GM19463 (cell line): ENCODE measurements around the gene CHMP3.
"Not testable (repeated sequence)": the region's sequence is repeated elsewhere in the genome, so short reads cannot be mapped to it uniquely, and the experiment has no call there.

Experiments
- ATAC-seq: cut with Tn5 transposase; IDR thresholded peaks from one replicate; pipeline ENCODE4 v1.9.1; 2021; ENCODE audit warnings: mild to moderate bottlenecking, moderate library complexity; ENCODE audit not compliant: unreplicated experiment

Gene CHMP3

DNA sequence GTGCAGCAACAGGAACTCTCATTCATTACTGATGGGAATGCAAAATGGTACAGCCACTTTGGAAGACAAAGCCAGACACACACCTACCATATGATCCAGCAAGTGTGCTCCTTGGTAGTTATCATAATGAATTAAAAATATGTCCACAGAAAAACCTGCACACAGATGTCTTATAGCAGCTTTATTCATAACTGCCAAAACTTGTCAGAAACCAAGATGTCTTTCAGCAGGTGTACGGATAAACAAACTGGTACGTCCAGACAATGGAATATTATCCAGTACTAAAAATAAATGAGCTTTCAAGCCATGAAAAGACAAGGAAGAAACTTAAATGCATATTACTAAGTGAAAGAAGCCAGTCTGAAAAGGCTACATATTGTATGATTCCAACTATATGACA, 50.4 kb downstream of the CHMP3 start:
- ATAC-seq: no peak

- no peak for ATAC-seq
Observed at GRCh38 chr2:86512034-86512433, 51.2 kb downstream of the CHMP3 start.

- no peak for ATAC-seq
Observed at GRCh38 chr2:86510436-86510933, 52.8 kb downstream of the CHMP3 start.

GRCh38 chr2:86507600-86507999, 55.6 kb downstream of the CHMP3 start:
- no peak for ATAC-seq

GRCh38 chr2:86500325-86501083, 62.7 kb downstream of the CHMP3 start:
- no peak for ATAC-seq

DNA sequence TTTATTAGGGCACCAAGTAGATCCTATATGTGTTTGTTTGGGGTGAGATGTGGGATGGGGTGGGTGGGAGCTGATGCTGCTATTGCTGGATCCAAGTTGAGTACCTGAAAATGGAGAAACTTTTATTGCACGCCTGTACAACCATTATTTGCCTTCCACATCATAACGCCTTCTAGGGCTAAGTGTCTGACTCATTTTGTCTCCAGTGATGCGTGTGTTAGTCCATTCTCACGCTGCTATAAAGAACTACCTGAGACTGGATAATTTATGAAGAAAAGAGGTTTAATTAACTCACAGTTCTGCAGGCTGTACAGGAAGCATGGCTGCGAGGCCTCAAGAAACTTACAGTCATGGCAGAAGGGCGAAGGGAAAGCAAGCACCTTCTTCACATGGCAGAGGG, 63.9 kb downstream of the CHMP3 start:
- no peak for ATAC-seq

DNA sequence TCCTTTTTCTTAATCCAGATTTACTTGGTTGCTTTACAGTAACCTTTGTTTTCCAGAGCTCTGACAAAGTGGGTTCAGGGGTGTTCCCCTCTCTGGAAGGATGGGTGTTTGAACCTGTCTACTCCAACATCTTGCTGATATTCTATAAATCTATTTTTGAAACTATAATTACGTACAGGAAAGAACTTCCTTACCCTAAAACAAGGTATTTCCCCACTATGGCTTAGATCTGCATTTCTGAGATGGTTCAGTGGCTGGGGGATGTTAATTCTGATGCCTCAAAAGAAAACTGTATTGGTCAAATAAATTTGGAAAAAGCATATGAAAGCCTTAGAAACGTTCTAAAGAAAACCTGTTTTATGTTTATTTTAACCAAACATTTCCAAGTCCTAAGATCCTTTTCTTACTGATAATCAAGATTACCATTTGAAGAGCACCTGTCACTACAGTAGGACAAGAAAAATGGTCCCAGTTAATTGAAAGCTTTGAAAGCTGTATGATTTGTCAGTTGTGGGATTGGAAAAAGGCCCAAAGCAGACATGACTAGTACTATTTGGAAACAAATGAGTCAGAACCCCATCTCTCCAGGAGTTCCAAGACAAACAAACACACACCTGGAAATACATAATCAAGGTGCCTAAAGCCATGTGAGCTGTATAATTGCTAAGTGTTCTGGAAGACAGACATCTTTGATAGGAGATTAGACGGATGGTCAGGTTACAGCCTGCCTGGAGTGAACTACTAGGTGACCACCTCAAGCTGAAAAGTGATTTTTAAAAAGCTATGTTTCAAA, 64.6 kb downstream of the CHMP3 start:
- no peak for ATAC-seq

GRCh38 chr2:86496391-86496790, 66.9 kb downstream of the CHMP3 start:
- ATAC-seq: not testable (repeated sequence)

DNA sequence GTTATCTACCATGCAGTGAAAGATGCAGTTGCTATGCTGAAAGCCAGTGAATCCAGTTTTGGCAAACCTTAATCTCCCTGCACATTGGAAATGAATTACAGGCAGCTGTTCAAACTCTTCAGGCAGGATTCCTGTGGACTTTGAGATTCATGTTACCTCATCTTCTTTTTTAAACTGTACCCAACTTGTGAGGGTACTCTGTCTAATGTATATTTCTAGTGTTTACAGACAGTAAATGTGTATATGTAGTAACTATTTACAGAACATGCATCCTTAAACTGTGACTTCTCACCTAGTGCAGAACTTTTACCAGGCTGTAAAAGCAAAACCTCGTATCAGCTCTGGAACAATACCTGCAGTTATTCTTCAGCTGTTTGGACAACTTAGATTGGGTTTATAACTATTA, 71.2 kb downstream of the CHMP3 start:
- no peak for ATAC-seq

DNA sequence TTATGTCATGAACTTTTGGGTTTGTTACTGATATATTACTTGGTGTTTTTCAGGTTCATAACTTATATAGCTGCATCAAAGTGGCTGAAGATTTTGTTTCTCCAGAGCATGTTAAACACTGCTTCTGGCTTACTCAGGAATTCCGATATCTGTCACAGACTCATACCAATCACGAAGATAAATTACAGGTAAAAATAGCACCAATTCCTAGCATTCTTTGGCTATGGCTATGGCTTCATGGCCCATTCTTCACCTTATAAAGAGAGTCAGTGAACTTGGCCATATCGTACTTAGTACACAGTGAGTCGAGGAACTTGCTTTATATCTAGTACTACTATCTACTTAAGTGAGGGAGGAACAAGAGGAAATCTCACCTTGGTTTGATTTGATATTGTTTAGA, 72.2 kb downstream of the CHMP3 start:
- ATAC-seq: no peak

- ATAC-seq: no peak
Observed at GRCh38 chr2:86490245-86490644, 73.0 kb downstream of the CHMP3 start.

- no peak for ATAC-seq
Observed at GRCh38 chr2:86489542-86489941, 73.7 kb downstream of the CHMP3 start.

- ATAC-seq: no peak
Observed at GRCh38 chr2:86488561-86489250, 74.5 kb downstream of the CHMP3 start.

GRCh38 chr2:86487062-86487461, 76.2 kb downstream of the CHMP3 start:
- ATAC-seq: no peak

- ATAC-seq: no peak
Observed at GRCh38 chr2:86485802-86486201, 77.4 kb downstream of the CHMP3 start.

DNA sequence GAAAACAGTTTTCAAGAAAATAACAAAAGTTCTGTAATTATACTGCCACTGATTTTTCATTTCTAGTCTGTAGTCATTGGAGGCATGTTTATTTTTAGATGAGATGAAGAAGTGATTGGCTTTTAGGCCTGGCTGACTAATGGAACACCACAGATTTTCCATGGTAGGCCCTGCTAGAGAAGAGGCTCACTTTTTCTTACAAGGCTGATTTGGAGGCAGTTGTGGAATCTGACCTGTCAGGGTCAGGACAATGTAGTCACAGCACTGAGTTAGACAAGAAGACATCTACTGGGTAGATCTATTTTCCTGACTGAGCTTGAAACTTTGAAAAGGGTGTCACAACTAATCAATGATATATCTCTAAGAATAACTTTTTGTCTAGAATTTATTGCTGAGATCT, 78.1 kb downstream of the CHMP3 start:
- no peak for ATAC-seq

DNA sequence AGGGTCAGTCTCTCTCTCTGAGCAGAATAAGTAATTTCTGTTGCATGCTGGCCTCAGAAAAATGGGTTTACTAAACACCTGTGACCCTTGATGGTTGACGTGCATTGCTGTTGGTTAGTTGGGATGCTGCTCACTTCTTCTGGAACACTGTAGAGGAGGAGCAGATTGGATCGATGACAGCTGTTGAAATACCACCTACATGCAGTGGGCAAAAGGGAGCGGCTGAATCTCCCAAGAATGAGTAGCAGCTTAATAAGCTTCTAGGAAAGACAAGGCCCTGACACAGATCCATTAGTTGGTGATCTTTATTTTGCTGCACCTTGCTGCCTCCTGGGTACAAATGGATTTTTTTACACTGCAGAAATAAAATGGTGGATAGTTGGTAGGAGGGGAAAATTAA, 78.9 kb downstream of the CHMP3 start:
- ATAC-seq: no peak

GRCh38 chr2:86482034-86482433, 81.2 kb downstream of the CHMP3 start:
- ATAC-seq: no peak

- no peak for ATAC-seq
Observed at GRCh38 chr2:86480105-86480504, 83.1 kb downstream of the CHMP3 start.

- no peak for ATAC-seq
Observed at GRCh38 chr2:86477349-86477748, 85.9 kb downstream of the CHMP3 start.

DNA sequence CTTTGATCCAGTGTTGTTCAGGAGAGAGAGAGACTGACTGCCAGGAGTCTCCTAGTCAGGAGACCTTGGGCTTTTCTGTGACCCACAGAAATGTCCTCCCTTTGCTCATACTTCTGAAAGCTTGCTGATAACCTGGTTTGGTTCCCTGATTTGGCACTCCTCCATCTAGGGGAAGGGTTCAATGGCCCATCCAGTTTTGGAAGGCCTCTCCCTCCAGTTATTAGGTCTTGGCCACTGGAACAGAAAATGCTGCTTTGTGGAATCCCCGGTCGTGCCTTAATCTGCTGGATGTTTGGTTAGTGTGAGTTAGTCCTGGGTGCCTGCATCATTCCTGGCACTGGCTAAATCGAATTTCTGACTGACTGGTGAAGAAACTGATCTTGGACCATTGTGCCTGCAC, 86.3 kb downstream of the CHMP3 start:
- ATAC-seq: no peak

GRCh38 chr2:86476092-86476491, 87.2 kb downstream of the CHMP3 start:
- no peak for ATAC-seq
